IPS-18c (cell line): ENCODE results near the gene MAN2A2.
A peak's percentile ranks its signal among the peaks of the same experiment; 100 is the strongest.
"Not testable (repeated sequence)": the region's sequence is repeated elsewhere in the genome, so short reads cannot be mapped to it uniquely, and the experiment has no call there.

Experiments
- H3K4me3 ChIP-seq: 2 replicates; pipeline ENCODE4 v1.7.0; 2013; ENCODE audit warnings: low read depth, mild to moderate bottlenecking, low read length, moderate library complexity; ENCODE audit not compliant: insufficient read depth
- H3K9me3 ChIP-seq: one replicate; pipeline ENCODE4 v1.6.1; 2013; ENCODE audit warnings: mild to moderate bottlenecking, low read length, moderate library complexity; ENCODE audit not compliant: control insufficient read depth, insufficient read depth

Gene MAN2A2

GRCh38 chr15:90926766-90927165, 23.7 kb downstream of the MAN2A2 start:
- not testable (repeated sequence) for H3K4me3 ChIP-seq, H3K9me3 ChIP-seq

GRCh38 chr15:90928106-90928505, 25.0 kb downstream of the MAN2A2 start:
- H3K4me3 ChIP-seq, H3K9me3 ChIP-seq: not testable (repeated sequence)

GRCh38 chr15:90929246-90930019, 26.3 kb downstream of the MAN2A2 start:
- H3K4me3 ChIP-seq = no peak overlapping the region

GRCh38 chr15:90930861-90931574, 27.9 kb downstream of the MAN2A2 start:
- H3K9me3 ChIP-seq = no peaks in the 10 kb centered on the region
- H3K4me3 ChIP-seq = no peak overlapping the region

More at GRCh38 chr15:90929246-90930019, 26.3 kb downstream of the MAN2A2 start:
- H3K9me3 ChIP-seq = no peaks in the 10 kb centered on the region

- H3K9me3 ChIP-seq = no peaks in the 10 kb centered on the region
- H3K4me3 ChIP-seq = peak overlapping the region; percentile 64
Measured at GRCh38 chr15:90931575-90931827, 28.4 kb downstream of the MAN2A2 start.

GRCh38 chr15:90931828-90932659, 28.9 kb downstream of the MAN2A2 start, which contains the start of gene HDDC3:
HDDC3 (minus strand) TSS chr15:90932549; CDS start chr15:90932540, 9 bp downstream.
- H3K9me3 ChIP-seq = no peaks in the 10 kb centered on the region

GRCh38 chr15:90932660-90932991, 29.5 kb downstream of the MAN2A2 start:
- no peaks in the 10 kb centered on the region for H3K9me3 ChIP-seq
- no peak overlapping the region; the same call in 1 of the 2 replicates for H3K4me3 ChIP-seq

More at GRCh38 chr15:90931828-90932659, 28.9 kb downstream of the MAN2A2 start, which contains the start of gene HDDC3:
- peak within 1 kb of the TSS; percentile 64 for H3K4me3 ChIP-seq

- H3K9me3 ChIP-seq = no peaks in the 10 kb centered on the region
- H3K4me3 ChIP-seq = no peak overlapping the region
Measured at GRCh38 chr15:90933301-90933700, 30.2 kb downstream of the MAN2A2 start.

- Histone ChIP-seq H3K4me3 (peak overlapping the region; percentile 77), H3K9me3 (no peaks in the 10 kb centered on the region)
Measured at GRCh38 chr15:90934256-90934948, 31.3 kb downstream of the MAN2A2 start.

- Histone ChIP-seq H3K4me3 (peak within 1 kb of the TSS; percentile 77), H3K9me3 (no peaks in the 10 kb centered on the region)
Measured at GRCh38 chr15:90934949-90935751, 32.0 kb downstream of the MAN2A2 start, which contains the start of gene UNC45A. UNC45A (plus strand) TSS chr15:90935285; CDS start chr15:90935325, 40 bp downstream.

GRCh38 chr15:90936823-90937222, 33.7 kb downstream of the MAN2A2 start:
- H3K9me3 ChIP-seq = no peaks in the 10 kb centered on the region
- no peak overlapping the region for H3K4me3 ChIP-seq

- no peaks in the 10 kb centered on the region for H3K9me3 ChIP-seq
- H3K4me3 ChIP-seq = no peak overlapping the region
Measured at GRCh38 chr15:90938261-90938660, 35.2 kb downstream of the MAN2A2 start.

GRCh38 chr15:90939756-90940155, 36.7 kb downstream of the MAN2A2 start:
- Histone ChIP-seq H3K4me3 (no peak overlapping the region), H3K9me3 (no peaks in the 10 kb centered on the region)

- H3K9me3 ChIP-seq = no peaks in the 10 kb centered on the region
- no peak overlapping the region for H3K4me3 ChIP-seq
Measured at GRCh38 chr15:90941038-90941437, 37.9 kb downstream of the MAN2A2 start.

GRCh38 chr15:90942354-90943120, 39.4 kb downstream of the MAN2A2 start:
- H3K4me3 ChIP-seq = no peak overlapping the region
- no peaks in the 10 kb centered on the region for H3K9me3 ChIP-seq

- Histone ChIP-seq H3K9me3 (no peaks in the 10 kb centered on the region), H3K4me3 (no peak overlapping the region)
Measured at GRCh38 chr15:90945091-90945490, 42.0 kb downstream of the MAN2A2 start.
